Liver (tissue), 9 donors: ENCODE data around the gene CTNNA2. TPM values are rescaled to one million over a fixed set of nuclear protein-coding genes. Genes with fewer than 3 reads are reported as not detected.
"Not testable (repeated sequence)": the region's sequence is repeated elsewhere in the genome, so short reads cannot be mapped to it uniquely, and the experiment has no call there.

Experiments used
- DNase-seq: peaks from one replicate; pipeline ENCODE4 v3.0.0-alpha.2; 2017; ENCODE audit warnings: low spot score
- H3K27ac ChIP-seq, 2 donors: one replicate each; pipeline ENCODE4 v1.7.0; 2013; ENCODE audit warnings: inconsistent platforms in 2 of 2, low read length in 2 of 2, control low read depth in 1 of 2, low read depth in 1 of 2, mild to moderate bottlenecking in 1 of 2
- H3K27me3 ChIP-seq, 4 donors: one replicate each; pipeline versions ENCODE4 v1.6.1 to v1.7.0; 2013; ENCODE audit warnings: low read length in 3 of 4, inconsistent platforms in 1 of 4, mild to moderate bottlenecking in 1 of 4, moderate library complexity in 1 of 4; ENCODE audit not compliant: control insufficient read depth in 4 of 4, insufficient read depth in 4 of 4
- H3K36me3 ChIP-seq, 4 donors: one replicate each; pipeline versions ENCODE4 v1.6.1 to v1.7.0; 2013; ENCODE audit warnings: low read length in 3 of 4, mild to moderate bottlenecking in 3 of 4, low read depth in 1 of 4, moderate library complexity in 1 of 4; ENCODE audit not compliant: control insufficient read depth in 4 of 4, insufficient read depth in 3 of 4
- H3K4me1 ChIP-seq, 4 donors: one replicate each; pipeline versions ENCODE4 v1.6.1 to v1.7.0; 2013; ENCODE audit warnings: low read length in 3 of 4, mild to moderate bottlenecking in 3 of 4, moderate library complexity in 1 of 4; ENCODE audit not compliant: control insufficient read depth in 4 of 4, insufficient read depth in 4 of 4
- H3K4me3 ChIP-seq, 3 donors: one replicate each; pipeline versions ENCODE4 v1.6.1 to v1.7.0; 2013; ENCODE audit warnings: low read length in 3 of 3, control low read depth in 1 of 3, low read depth in 1 of 3, mild to moderate bottlenecking in 1 of 3
- H3K9ac ChIP-seq, 2 donors: one replicate each; pipeline ENCODE4 v1.7.0; 2013; ENCODE audit warnings: low read length in 2 of 2, mild to moderate bottlenecking in 2 of 2, moderate library complexity in 2 of 2, control low read depth in 1 of 2, low read depth in 1 of 2
- H3K9me3 ChIP-seq, 4 donors: one replicate each; pipeline versions ENCODE4 v1.6.1 to v1.7.0; 2013; ENCODE audit warnings: low read length in 3 of 4; ENCODE audit not compliant: control insufficient read depth in 4 of 4
- EGR1 ChIP-seq, 2 donors: IDR thresholded peaks; 2 replicates each; pipeline ENCODE4 v1.6.1; 2016 to 2018; ENCODE audit warnings: antibody characterized with exemption in 2 of 2, low read depth in 2 of 2
- FOXA1 ChIP-seq: IDR thresholded peaks from 2 replicates; pipeline ENCODE4 v1.6.1; 2016; ENCODE audit warnings: antibody characterized with exemption
- FOXA2 ChIP-seq: IDR thresholded peaks from 2 replicates; pipeline ENCODE4 v1.6.1; 2016; ENCODE audit warnings: antibody characterized with exemption
- GABPA ChIP-seq, 2 donors: IDR thresholded peaks in 1 of 2; conservative IDR thresholded peaks in 1 of 2; 2 replicates each; pipeline ENCODE4 v1.6.1; 2016; ENCODE audit warnings: antibody characterized with exemption in 2 of 2, mild to moderate bottlenecking in 1 of 2, moderate library complexity in 1 of 2
- HNF4A ChIP-seq, 2 donors: conservative IDR thresholded peaks; 2 replicates each; pipeline ENCODE4 v1.6.1; 2016; ENCODE audit warnings: antibody characterized with exemption in 2 of 2, mild to moderate bottlenecking in 2 of 2
- HNF4G ChIP-seq: IDR thresholded peaks from 2 replicates; pipeline ENCODE4 v1.6.1; 2016; ENCODE audit warnings: antibody characterized with exemption
- NR2F2 ChIP-seq: IDR thresholded peaks from 2 replicates; pipeline ENCODE4 v1.6.1; 2016; ENCODE audit warnings: antibody characterized with exemption
- RAD21 ChIP-seq, 2 donors: IDR thresholded peaks; 2 replicates each; pipeline ENCODE4 v1.6.1; 2016; ENCODE audit warnings: antibody characterized with exemption in 2 of 2, mild to moderate bottlenecking in 2 of 2
- RXRA ChIP-seq, 2 donors: IDR thresholded peaks; 2 replicates each; pipeline ENCODE4 v1.6.1; 2017 to 2018; ENCODE audit warnings: antibody characterized with exemption in 2 of 2, mild to moderate bottlenecking in 1 of 2
- SP1 ChIP-seq: IDR thresholded peaks from 2 replicates; pipeline ENCODE4 v1.6.1; 2018; ENCODE audit warnings: antibody characterized with exemption, mild to moderate bottlenecking
- TAF1 ChIP-seq: conservative IDR thresholded peaks from 2 replicates; pipeline ENCODE4 v1.6.1; 2016; ENCODE audit warnings: antibody characterized with exemption, mild to moderate bottlenecking
- YY1 ChIP-seq: IDR thresholded peaks from 2 replicates; pipeline ENCODE4 v1.6.1; 2016; ENCODE audit warnings: antibody characterized with exemption, mild to moderate bottlenecking
- WGBS: extraction: QIAGEN DNeasy Blood & Tissue Kit; methylation state at CpG from one replicate; pipeline ENCODE4 v1.1.7; 2013; 5-methylcytosine and 5-hydroxymethylcytosine counted together
- polyA plus RNA-seq, 2 donors: library from polyadenylated mRNA; stranded (reverse) in 1 of 2; unstranded in 1 of 2; fragments of 200-250 nt in 1 of 2; fragments of >200 nt in 1 of 2; fragmentation: Nextera tagmentation in 1 of 2; extraction: Ambion mirVana in 1 of 2; gene quantifications; one replicate each; pipeline versions ENCODE4 v1.2.1 to v1.2.3, GENCODE V29; 2013 to 2015
- total RNA-seq, 2 donors: library from RNA; depleted of rRNA; stranded (reverse); fragments of >200 nt; gene quantifications; one replicate each; pipeline ENCODE4 v1.2.3, GENCODE V29; 2014
- TF ChIP-seq, protein P1 (sequence below): fragments of 150-350 bp; IDR thresholded peaks from 2 replicates; pipeline ENCODE4 v1.5.1; 2017; ENCODE audit warnings: improper control_type of control experiment, low read depth, low read length; ENCODE audit not compliant: missing input control
- TF ChIP-seq, protein P2 (sequence below): IDR thresholded peaks from 2 replicates; pipeline ENCODE4 v1.6.1; 2016; ENCODE audit warnings: antibody characterized with exemption, mild to moderate bottlenecking
- TF ChIP-seq, protein P3 (sequence below): IDR thresholded peaks from 2 replicates; pipeline ENCODE4 v1.6.1; 2016; ENCODE audit warnings: antibody characterized with exemption
- TF ChIP-seq, protein P4 (sequence below): IDR thresholded peaks from 2 replicates; pipeline ENCODE4 v1.6.1; 2016; ENCODE audit warnings: antibody characterized with exemption
- donor health status: healthy.
- donor health status: healthy.
- donor health status: healthy.
- donor health status: healthy.
- donor health status: healthy.

The CTNNA2 gene
- total and polyA plus RNA-seq, 4 donors: 0.05 TPM; not detected in 3

DNA sequence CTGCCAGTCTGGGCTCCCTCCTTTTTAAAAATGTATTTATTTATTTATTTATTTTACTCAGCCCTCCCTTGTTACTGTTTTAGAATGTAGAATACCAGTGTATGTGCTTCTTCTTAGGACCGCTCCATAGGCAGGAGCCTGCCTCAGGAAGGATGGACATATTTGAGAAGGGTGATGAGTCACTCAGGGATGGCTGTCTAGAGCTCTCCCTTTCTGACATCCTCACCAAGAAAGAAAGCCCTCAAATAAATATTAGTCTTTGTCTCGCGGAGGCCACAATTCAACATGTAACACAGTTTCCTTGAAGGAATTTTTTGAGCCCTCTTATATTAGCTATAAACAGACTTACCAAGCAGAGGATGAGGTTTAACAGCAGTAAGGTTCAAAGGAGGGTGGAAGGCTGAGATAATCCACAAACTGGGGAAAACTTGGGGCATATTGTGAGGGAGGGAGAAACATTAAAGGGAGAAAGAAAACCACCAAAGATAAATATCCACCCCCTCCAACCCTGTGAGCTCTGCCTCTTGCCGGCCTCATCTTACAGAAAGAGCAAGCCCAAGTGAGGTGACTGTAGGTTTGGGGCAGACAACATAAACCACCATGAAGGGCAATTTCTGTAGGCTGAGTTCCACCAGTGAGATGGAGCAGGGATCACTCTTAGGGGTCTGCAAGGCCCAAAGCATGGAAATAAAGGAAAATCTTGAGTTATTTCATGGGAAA, 628.3 kb downstream of the CTNNA2 start:
- no peak for DNase-seq
- H3K4me1 ChIP-seq: no peaks in the 10 kb centered on the region
- WGBS: 78% methylated on average over 4 of the region's 4 CpGs
- no peak overlapping the region for H3K27ac ChIP-seq
- no peak overlapping the region for H3K9ac ChIP-seq
- no peak overlapping the region for H3K4me3 ChIP-seq
- no peaks in the 10 kb centered on the region for H3K9me3 ChIP-seq
- H3K27me3 ChIP-seq: no peaks in the 10 kb centered on the region
- TF ChIP-seq, protein P1, sequence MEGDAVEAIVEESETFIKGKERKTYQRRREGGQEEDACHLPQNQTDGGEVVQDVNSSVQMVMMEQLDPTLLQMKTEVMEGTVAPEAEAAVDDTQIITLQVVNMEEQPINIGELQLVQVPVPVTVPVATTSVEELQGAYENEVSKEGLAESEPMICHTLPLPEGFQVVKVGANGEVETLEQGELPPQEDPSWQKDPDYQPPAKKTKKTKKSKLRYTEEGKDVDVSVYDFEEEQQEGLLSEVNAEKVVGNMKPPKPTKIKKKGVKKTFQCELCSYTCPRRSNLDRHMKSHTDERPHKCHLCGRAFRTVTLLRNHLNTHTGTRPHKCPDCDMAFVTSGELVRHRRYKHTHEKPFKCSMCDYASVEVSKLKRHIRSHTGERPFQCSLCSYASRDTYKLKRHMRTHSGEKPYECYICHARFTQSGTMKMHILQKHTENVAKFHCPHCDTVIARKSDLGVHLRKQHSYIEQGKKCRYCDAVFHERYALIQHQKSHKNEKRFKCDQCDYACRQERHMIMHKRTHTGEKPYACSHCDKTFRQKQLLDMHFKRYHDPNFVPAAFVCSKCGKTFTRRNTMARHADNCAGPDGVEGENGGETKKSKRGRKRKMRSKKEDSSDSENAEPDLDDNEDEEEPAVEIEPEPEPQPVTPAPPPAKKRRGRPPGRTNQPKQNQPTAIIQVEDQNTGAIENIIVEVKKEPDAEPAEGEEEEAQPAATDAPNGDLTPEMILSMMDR: no peak
- TF ChIP-seq FOXA2 (no peak), HNF4G (no peak), SP1 (no peak), TAF1 (no peak), GABPA (IDR thresholded peaks at IDR 0.05 in 1 of 2, conservative IDR thresholded peaks at IDR 0.05 in 1 of 2) (no peak), FOXA1 (no peak), YY1 (no peak), NR2F2 (no peak), HNF4A (conservative IDR thresholded peaks at IDR 0.05) (no peak)
- TF ChIP-seq, protein P2, sequence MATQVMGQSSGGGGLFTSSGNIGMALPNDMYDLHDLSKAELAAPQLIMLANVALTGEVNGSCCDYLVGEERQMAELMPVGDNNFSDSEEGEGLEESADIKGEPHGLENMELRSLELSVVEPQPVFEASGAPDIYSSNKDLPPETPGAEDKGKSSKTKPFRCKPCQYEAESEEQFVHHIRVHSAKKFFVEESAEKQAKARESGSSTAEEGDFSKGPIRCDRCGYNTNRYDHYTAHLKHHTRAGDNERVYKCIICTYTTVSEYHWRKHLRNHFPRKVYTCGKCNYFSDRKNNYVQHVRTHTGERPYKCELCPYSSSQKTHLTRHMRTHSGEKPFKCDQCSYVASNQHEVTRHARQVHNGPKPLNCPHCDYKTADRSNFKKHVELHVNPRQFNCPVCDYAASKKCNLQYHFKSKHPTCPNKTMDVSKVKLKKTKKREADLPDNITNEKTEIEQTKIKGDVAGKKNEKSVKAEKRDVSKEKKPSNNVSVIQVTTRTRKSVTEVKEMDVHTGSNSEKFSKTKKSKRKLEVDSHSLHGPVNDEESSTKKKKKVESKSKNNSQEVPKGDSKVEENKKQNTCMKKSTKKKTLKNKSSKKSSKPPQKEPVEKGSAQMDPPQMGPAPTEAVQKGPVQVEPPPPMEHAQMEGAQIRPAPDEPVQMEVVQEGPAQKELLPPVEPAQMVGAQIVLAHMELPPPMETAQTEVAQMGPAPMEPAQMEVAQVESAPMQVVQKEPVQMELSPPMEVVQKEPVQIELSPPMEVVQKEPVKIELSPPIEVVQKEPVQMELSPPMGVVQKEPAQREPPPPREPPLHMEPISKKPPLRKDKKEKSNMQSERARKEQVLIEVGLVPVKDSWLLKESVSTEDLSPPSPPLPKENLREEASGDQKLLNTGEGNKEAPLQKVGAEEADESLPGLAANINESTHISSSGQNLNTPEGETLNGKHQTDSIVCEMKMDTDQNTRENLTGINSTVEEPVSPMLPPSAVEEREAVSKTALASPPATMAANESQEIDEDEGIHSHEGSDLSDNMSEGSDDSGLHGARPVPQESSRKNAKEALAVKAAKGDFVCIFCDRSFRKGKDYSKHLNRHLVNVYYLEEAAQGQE: no peak
- TF ChIP-seq, protein P3, sequence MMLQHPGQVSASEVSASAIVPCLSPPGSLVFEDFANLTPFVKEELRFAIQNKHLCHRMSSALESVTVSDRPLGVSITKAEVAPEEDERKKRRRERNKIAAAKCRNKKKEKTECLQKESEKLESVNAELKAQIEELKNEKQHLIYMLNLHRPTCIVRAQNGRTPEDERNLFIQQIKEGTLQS: no peak
- no peaks in the 10 kb centered on the region for H3K36me3 ChIP-seq

DNA sequence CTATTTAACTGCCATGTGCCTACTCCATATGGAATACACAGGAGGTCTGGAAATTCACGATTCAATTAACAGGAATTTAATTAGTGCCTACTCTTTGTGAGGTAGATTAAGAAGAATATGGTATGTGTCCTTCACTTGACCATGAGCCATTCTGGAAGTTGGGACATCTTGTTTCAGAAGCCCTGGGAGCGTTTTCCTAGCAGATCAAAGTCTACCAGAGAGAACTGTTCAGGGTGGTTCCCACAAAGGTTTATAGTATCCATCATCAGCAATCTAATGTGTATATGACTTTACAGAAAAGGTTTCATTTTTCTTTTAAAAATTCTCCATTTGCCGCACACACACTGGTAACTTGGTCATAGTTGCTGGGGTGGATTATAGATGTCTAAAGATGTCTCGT, 632.6 kb downstream of the CTNNA2 start:
- Histone ChIP-seq H3K9ac (no peak overlapping the region), H3K27ac (no peak overlapping the region), H3K9me3 (no peaks in the 10 kb centered on the region), H3K36me3 (no peaks in the 10 kb centered on the region), H3K4me1 (no peaks in the 10 kb centered on the region), H3K4me3 (no peak overlapping the region), H3K27me3 (no peaks in the 10 kb centered on the region)
- 77% methylated on average over 4 of the region's 4 CpGs for WGBS
- TF ChIP-seq, protein P1: no peak
- TF ChIP-seq HNF4A (conservative IDR thresholded peaks at IDR 0.05) (no peak), RXRA (IDR thresholded peaks at IDR 0.05) (no peak), NR2F2 (no peak), GABPA (IDR thresholded peaks at IDR 0.05 in 1 of 2, conservative IDR thresholded peaks at IDR 0.05 in 1 of 2) (no peak), YY1 (no peak), FOXA1 (no peak), HNF4G (no peak), EGR1 (IDR thresholded peaks at IDR 0.05; ENCODE audit: low read depth in 2 of 2) (no peak), RAD21 (IDR thresholded peaks at IDR 0.05) (no peak)
- TF ChIP-seq, protein P4, sequence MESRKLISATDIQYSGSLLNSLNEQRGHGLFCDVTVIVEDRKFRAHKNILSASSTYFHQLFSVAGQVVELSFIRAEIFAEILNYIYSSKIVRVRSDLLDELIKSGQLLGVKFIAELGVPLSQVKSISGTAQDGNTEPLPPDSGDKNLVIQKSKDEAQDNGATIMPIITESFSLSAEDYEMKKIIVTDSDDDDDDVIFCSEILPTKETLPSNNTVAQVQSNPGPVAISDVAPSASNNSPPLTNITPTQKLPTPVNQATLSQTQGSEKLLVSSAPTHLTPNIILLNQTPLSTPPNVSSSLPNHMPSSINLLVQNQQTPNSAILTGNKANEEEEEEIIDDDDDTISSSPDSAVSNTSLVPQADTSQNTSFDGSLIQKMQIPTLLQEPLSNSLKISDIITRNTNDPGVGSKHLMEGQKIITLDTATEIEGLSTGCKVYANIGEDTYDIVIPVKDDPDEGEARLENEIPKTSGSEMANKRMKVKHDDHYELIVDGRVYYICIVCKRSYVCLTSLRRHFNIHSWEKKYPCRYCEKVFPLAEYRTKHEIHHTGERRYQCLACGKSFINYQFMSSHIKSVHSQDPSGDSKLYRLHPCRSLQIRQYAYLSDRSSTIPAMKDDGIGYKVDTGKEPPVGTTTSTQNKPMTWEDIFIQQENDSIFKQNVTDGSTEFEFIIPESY: no peak
- TF ChIP-seq, protein P3: no peak
- DNase-seq: no peak

DNA sequence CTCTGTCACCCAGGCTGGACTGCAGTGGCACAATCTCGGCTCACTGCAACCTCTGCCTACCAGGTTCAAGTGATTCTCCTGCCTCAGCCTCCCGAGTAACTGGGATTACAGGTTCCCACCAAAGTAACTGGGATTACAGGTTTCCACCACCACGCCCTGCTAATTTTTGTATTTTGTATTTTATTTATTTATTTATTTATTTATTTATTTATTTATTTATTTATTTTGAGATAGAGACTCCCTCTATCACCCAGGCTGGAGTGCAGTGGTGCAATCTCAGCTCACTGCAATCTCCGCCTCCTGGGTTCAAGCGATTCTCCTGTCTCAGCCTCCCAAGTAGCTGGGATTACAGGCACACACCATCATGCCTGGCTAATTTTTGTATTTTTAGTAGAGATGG, 633.9 kb downstream of the CTNNA2 start:
- DNase-seq, H3K36me3 ChIP-seq, H3K9ac ChIP-seq, H3K27ac ChIP-seq, H3K27me3 ChIP-seq, H3K9me3 ChIP-seq, H3K4me1 ChIP-seq, H3K4me3 ChIP-seq: not testable (repeated sequence)
- 91% methylated on average over 5 of the region's 5 CpGs for WGBS
